D721Med (cell line): ENCODE measurements around the gene TENT4A.

Source experiments
- DNase-seq: peaks from one replicate; pipeline ENCODE4 v3.0.0; 2011; ENCODE audit warnings: low spot score; ENCODE audit not compliant: insufficient read length
- FAIRE-seq: peaks from 2 replicates; lab custom pipeline; 2011; peaks lifted over from hg19 to GRCh38; lab: Jason Lieb, UNC
- TF ChIP-seq, protein P1 (sequence below): IDR thresholded peaks from 2 replicates; pipeline ENCODE4 v1.5.1; 2012; ENCODE audit warnings: mild to moderate bottlenecking, control low read depth; ENCODE audit not compliant: insufficient read depth; ENCODE audit errors: missing control alignments

TENT4A gene

GRCh38 chr5:6792911-6793471 is 79.8 kb downstream of the TENT4A start:
- TF ChIP-seq, protein P1, sequence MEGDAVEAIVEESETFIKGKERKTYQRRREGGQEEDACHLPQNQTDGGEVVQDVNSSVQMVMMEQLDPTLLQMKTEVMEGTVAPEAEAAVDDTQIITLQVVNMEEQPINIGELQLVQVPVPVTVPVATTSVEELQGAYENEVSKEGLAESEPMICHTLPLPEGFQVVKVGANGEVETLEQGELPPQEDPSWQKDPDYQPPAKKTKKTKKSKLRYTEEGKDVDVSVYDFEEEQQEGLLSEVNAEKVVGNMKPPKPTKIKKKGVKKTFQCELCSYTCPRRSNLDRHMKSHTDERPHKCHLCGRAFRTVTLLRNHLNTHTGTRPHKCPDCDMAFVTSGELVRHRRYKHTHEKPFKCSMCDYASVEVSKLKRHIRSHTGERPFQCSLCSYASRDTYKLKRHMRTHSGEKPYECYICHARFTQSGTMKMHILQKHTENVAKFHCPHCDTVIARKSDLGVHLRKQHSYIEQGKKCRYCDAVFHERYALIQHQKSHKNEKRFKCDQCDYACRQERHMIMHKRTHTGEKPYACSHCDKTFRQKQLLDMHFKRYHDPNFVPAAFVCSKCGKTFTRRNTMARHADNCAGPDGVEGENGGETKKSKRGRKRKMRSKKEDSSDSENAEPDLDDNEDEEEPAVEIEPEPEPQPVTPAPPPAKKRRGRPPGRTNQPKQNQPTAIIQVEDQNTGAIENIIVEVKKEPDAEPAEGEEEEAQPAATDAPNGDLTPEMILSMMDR, result no peak
- DNase-seq (no peak), FAIRE-seq (no peak)

DNA sequence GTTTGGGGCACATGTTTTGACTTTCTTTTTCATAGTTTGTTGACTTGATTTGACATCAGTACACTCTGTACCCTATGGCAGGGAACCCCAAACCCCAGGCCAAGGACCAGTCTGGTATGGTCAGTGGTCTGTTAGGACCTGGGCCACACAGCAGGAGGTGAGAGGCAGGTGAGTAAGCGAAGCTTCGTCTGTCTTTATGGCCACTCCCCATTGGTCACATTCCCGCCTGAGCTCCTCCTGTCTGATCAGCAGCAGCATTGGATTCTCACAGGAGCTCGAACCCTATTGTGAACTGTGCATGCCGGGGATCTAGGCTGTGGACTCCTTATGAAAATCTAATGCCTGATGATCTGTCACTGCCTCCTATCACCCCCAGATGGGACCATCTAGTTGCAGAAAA is 88.0 kb downstream of the TENT4A start:
- DNase-seq, result no peak
- TF ChIP-seq, protein P1, result no peak
- FAIRE-seq, result no peak

DNA sequence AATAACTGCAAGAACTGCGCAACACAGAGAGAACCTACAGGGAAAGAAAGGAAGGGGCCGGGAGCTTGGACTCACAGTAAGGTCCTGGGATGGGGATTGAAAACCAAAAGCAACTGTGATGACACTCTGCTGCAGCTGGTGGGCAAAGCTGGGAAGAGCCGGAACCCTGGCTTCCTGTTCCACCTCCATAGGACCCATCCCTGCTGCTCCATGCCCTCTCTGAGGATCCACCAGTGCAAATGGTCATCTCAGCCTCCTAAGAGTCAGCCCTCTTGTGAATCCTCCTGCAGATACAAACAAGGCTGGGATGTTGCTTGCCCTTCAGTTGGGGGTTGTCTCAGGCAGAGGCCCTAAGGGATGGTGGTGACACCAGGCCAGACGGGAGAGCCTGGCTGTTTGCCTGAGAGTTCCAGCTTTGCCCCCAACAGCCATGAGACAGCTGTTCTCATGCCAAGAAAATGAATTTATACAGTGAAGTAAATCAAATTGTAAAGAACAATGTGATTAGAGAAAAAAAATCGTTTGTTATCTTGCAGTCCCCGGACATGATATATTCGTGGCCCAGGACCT is 90.8 kb downstream of the TENT4A start:
- TF ChIP-seq, protein P1, result no peak
- DNase-seq (no peak), FAIRE-seq (no peak)

DNA sequence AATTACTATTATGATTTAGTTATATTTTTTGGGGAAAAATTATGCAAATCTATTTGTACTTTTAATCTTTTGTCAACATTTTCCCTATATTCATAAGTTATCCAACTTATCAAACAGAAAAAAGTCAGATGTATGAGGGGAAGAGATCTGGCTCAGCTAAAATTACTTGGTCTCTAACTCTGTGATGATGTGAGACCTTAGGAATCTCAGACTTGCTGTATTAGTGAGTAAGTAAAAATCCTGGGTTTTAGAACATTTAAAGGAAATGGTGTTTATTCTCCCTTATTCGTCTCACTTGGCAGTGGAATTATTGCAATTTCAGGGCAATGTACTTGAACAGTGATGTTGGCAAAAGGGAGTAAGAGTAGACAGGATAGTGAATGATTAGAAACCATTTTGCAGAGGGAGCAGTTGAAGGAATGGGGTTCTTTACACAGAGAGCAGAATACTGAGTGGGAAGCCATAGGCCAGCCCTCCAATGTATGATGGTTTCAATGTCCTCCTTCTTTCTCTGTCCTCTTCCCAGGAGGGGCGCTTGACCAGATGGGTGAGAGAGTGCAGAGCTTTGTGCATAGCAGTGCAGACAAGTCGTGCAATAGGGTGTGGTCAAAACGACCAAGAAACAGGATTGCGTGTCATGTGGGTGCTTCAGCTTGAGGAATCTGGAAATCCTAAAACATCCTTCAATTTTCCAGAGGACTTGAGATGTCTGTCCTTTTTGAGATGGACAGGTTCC is 91.7 kb downstream of the TENT4A start:
- TF ChIP-seq, protein P1, result no peak
- DNase-seq (no peak), FAIRE-seq (no peak)

GRCh38 chr5:6805841-6806240 is 92.6 kb downstream of the TENT4A start:
- TF ChIP-seq, protein P1, result no peak
- no peak for FAIRE-seq
- no peak for DNase-seq
